Panc1 (cell line): ENCODE results near the gene CACNA1C.

ENCODE experiments used
- REST ChIP-seq, 2 experiments: IDR thresholded peaks; 2 replicates each; pipeline ENCODE4 v1.6.1; 2011 to 2012; ENCODE audit warnings: low read depth in 2 of 2, control low read depth in 1 of 2, low read length in 1 of 2, mild to moderate bottlenecking in 1 of 2, moderate library complexity in 1 of 2; ENCODE audit not compliant: insufficient read depth in 1 of 2
- TF ChIP-seq, protein P1 (sequence below): fragments of 450-650 bp; IDR thresholded peaks from 2 replicates; pipeline ENCODE4 v1.5.1; 2017; ENCODE audit warnings: mild to moderate bottlenecking

DNA sequence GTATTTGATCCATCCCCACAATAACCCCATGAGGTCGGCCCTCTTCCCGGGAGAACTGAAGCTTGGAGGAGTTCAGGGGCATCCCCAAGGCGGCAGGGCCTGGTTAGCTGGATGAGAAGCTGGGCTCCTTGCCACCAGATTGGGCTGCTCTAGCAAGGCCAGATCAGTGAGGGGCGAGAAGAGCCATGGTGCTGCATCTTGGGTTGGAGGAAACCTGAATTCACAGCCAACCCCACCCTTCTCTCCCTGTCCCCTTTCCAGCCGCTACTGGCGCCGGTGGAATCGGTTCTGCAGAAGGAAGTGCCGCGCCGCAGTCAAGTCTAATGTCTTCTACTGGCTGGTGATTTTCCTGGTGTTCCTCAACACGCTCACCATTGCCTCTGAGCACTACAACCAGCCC, 513.4 kb downstream of the CACNA1C start:
- TF ChIP-seq, protein P1, sequence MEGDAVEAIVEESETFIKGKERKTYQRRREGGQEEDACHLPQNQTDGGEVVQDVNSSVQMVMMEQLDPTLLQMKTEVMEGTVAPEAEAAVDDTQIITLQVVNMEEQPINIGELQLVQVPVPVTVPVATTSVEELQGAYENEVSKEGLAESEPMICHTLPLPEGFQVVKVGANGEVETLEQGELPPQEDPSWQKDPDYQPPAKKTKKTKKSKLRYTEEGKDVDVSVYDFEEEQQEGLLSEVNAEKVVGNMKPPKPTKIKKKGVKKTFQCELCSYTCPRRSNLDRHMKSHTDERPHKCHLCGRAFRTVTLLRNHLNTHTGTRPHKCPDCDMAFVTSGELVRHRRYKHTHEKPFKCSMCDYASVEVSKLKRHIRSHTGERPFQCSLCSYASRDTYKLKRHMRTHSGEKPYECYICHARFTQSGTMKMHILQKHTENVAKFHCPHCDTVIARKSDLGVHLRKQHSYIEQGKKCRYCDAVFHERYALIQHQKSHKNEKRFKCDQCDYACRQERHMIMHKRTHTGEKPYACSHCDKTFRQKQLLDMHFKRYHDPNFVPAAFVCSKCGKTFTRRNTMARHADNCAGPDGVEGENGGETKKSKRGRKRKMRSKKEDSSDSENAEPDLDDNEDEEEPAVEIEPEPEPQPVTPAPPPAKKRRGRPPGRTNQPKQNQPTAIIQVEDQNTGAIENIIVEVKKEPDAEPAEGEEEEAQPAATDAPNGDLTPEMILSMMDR: no peak
- TF ChIP-seq REST (IDR thresholded peaks at IDR 0.05; ENCODE audit: insufficient read depth in 1 of 2, low read depth in 2 of 2, low read length in 1 of 2): no peak
